ENCODE results near the gene SORBS1. TPM values are rescaled to one million over a fixed set of nuclear protein-coding genes. Genes with fewer than 3 reads are reported as not detected.

Gene SORBS1
- total and polyA plus RNA-seq, 3 donors from 2014 or later = 34.4 to 46.6 (median 38.8) TPM

GRCh38 chr10:95314192-95314918, 246.8 kb downstream of the SORBS1 start:
- DNase-seq = no peak
- no peak overlapping the region for H3K27ac ChIP-seq
- no peaks in the 10 kb centered on the region for H3K27me3 ChIP-seq
- no peak overlapping the region for H3K4me3 ChIP-seq
- H3K4me1 ChIP-seq = no peaks in the 10 kb centered on the region
- H3K36me3 ChIP-seq (ENCODE audit: low read depth, missing control alignments) = no peaks in the 10 kb centered on the region
- WGBS, 2 donors = 90 to 92% methylated on average over 3 to 4 of the region's 4 CpGs
- H3K9me3 ChIP-seq = no peaks in the 10 kb centered on the region
- intact Hi-C loops (cut with DNase I; ENCODE audit: low total_unique reads) = no loop called here
- TF ChIP-seq, protein P1, sequence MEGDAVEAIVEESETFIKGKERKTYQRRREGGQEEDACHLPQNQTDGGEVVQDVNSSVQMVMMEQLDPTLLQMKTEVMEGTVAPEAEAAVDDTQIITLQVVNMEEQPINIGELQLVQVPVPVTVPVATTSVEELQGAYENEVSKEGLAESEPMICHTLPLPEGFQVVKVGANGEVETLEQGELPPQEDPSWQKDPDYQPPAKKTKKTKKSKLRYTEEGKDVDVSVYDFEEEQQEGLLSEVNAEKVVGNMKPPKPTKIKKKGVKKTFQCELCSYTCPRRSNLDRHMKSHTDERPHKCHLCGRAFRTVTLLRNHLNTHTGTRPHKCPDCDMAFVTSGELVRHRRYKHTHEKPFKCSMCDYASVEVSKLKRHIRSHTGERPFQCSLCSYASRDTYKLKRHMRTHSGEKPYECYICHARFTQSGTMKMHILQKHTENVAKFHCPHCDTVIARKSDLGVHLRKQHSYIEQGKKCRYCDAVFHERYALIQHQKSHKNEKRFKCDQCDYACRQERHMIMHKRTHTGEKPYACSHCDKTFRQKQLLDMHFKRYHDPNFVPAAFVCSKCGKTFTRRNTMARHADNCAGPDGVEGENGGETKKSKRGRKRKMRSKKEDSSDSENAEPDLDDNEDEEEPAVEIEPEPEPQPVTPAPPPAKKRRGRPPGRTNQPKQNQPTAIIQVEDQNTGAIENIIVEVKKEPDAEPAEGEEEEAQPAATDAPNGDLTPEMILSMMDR (IDR thresholded peaks at IDR 0.05) = no peak
- TF ChIP-seq POLR2A (IDR thresholded peaks at IDR 0.05) = no peak

- TF ChIP-seq, protein P1 (IDR thresholded peaks at IDR 0.05) = no peak
- TF ChIP-seq POLR2A (IDR thresholded peaks at IDR 0.05) = no peak
- intact Hi-C loops (cut with DNase I; ENCODE audit: low total_unique reads) = no loop called here
- Histone ChIP-seq H3K9me3 (no peaks in the 10 kb centered on the region), H3K4me1 (no peaks in the 10 kb centered on the region), H3K36me3 (ENCODE audit: low read depth, missing control alignments) (no peaks in the 10 kb centered on the region), H3K4me3 (no peak overlapping the region), H3K27ac (no peak overlapping the region), H3K27me3 (no peaks in the 10 kb centered on the region)
- DNase-seq = no peak
- 79 to 91% methylated on average over 1 of the region's 1 CpG for WGBS, 2 donors
These were observed 248.1 kb downstream of the SORBS1 start for GRCh38 chr10:95312986-95313495.

GRCh38 chr10:95312257-95312656, 248.9 kb downstream of the SORBS1 start:
- Histone ChIP-seq H3K4me3 (no peak overlapping the region), H3K4me1 (no peaks in the 10 kb centered on the region), H3K9me3 (no peaks in the 10 kb centered on the region), H3K27ac (no peak overlapping the region), H3K36me3 (ENCODE audit: low read depth, missing control alignments) (no peaks in the 10 kb centered on the region), H3K27me3 (no peaks in the 10 kb centered on the region)
- DNase-seq = no peak
- WGBS, 2 donors = 68 to 75% methylated on average over 6 of the region's 6 CpGs
- TF ChIP-seq, protein P1 (IDR thresholded peaks at IDR 0.05) = no peak
- no peak for TF ChIP-seq POLR2A (IDR thresholded peaks at IDR 0.05)
- intact Hi-C loops (cut with DNase I; ENCODE audit: low total_unique reads) = no loop called here

GRCh38 chr10:95309958-95310357, 251.2 kb downstream of the SORBS1 start:
- H3K27ac ChIP-seq = no peak overlapping the region
- TF ChIP-seq POLR2A (IDR thresholded peaks at IDR 0.05) = no peak
- TF ChIP-seq, protein P1 (IDR thresholded peaks at IDR 0.05) = no peak
- no peaks in the 10 kb centered on the region for H3K27me3 ChIP-seq
- WGBS, 2 donors = 26 to 58% methylated on average over 1 of the region's 1 CpG
- no peaks in the 10 kb centered on the region for H3K36me3 ChIP-seq (ENCODE audit: low read depth, missing control alignments)
- H3K4me3 ChIP-seq = no peak overlapping the region
- DNase-seq = no peak
- intact Hi-C loops (cut with DNase I; ENCODE audit: low total_unique reads) = no loop called here
- H3K9me3 ChIP-seq = no peaks in the 10 kb centered on the region
- H3K4me1 ChIP-seq = no peaks in the 10 kb centered on the region

All from testis (tissue), 3 donors.